PFSK-1 (cell line): Measurements from ENCODE around the gene NHP2.

ENCODE experiments used
- FOXP2 ChIP-seq: optimal IDR thresholded peaks from 2 replicates; pipeline ENCODE3; 2011; ENCODE audit warnings: borderline replicate concordance, control low read depth, inconsistent platforms; ENCODE audit not compliant: insufficient read depth; ENCODE audit errors: extremely low read length, extremely low read depth
- POLR2AphosphoS5 ChIP-seq: IDR thresholded peaks from 2 replicates; pipeline ENCODE4 v1.6.1; 2012; ENCODE audit warnings: low read depth, mild to moderate bottlenecking, control low read depth, low read length, moderate library complexity
- SIN3A ChIP-seq: IDR thresholded peaks from 2 replicates; pipeline ENCODE4 v1.6.1; 2012; ENCODE audit warnings: mild to moderate bottlenecking, low read length, moderate library complexity, borderline replicate concordance; ENCODE audit not compliant: insufficient read depth
- TAF1 ChIP-seq: IDR thresholded peaks from 2 replicates; pipeline ENCODE4 v1.6.1; 2012; ENCODE audit warnings: low read length, control low read depth, borderline replicate concordance; ENCODE audit not compliant: insufficient read depth
- TF ChIP-seq, protein P1 (sequence below), 2 experiments: IDR thresholded peaks; 2 replicates each; pipeline versions ENCODE4 v1.6.1 to v1.8.0; 2011 to 2012; ENCODE audit warnings: low read depth in 2 of 2, low read length in 2 of 2, control low read depth in 1 of 2, inconsistent platforms in 1 of 2, mild to moderate bottlenecking in 1 of 2, moderate library complexity in 1 of 2; ENCODE audit not compliant: insufficient read depth in 1 of 2

DNA sequence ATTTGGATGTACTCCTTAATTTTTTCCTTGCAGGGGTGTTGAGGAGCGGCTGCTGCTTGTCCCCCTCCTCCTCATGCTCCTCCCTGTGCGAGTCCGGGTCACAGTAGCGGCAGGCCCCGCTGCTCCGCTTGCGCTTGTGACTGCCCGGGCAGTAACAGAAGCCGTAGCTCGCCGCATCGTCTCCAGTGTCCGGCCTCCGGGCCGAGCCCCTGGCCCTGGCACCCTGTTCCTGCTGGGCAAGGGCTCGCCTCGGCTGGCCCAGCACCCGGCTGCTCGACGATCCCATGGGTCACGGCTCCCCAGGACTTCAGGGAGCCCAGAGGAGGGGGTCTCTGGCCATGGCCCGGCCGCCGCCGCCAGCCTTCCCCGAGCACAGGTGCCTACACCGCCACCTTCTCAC, 33.3 kb upstream of the NHP2 start, which contains the start of gene GMCL2:
- TF ChIP-seq SIN3A (no peak), POLR2AphosphoS5 (no peak), TAF1 (no peak), FOXP2 (no peak)
- TF ChIP-seq, protein P1, sequence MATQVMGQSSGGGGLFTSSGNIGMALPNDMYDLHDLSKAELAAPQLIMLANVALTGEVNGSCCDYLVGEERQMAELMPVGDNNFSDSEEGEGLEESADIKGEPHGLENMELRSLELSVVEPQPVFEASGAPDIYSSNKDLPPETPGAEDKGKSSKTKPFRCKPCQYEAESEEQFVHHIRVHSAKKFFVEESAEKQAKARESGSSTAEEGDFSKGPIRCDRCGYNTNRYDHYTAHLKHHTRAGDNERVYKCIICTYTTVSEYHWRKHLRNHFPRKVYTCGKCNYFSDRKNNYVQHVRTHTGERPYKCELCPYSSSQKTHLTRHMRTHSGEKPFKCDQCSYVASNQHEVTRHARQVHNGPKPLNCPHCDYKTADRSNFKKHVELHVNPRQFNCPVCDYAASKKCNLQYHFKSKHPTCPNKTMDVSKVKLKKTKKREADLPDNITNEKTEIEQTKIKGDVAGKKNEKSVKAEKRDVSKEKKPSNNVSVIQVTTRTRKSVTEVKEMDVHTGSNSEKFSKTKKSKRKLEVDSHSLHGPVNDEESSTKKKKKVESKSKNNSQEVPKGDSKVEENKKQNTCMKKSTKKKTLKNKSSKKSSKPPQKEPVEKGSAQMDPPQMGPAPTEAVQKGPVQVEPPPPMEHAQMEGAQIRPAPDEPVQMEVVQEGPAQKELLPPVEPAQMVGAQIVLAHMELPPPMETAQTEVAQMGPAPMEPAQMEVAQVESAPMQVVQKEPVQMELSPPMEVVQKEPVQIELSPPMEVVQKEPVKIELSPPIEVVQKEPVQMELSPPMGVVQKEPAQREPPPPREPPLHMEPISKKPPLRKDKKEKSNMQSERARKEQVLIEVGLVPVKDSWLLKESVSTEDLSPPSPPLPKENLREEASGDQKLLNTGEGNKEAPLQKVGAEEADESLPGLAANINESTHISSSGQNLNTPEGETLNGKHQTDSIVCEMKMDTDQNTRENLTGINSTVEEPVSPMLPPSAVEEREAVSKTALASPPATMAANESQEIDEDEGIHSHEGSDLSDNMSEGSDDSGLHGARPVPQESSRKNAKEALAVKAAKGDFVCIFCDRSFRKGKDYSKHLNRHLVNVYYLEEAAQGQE (IDR thresholded peaks at IDR 0.05; ENCODE audit: insufficient read depth in 1 of 2, low read depth in 2 of 2, low read length in 2 of 2): no peak
